NB4 (cell line): ENCODE data around the gene PCDHGB4.

ENCODE experiments used
- POLR2A ChIP-seq: IDR thresholded peaks from 2 replicates; pipeline ENCODE4 v1.6.1; 2011; ENCODE audit warnings: mild to moderate bottlenecking; ENCODE audit not compliant: insufficient read length; ENCODE audit errors: extremely low read depth
- TF ChIP-seq, protein P1 (sequence below): IDR thresholded peaks from one replicate; pipeline ENCODE4 v1.5.1; 2012; ENCODE audit warnings: low read depth, low read length
- TF ChIP-seq, protein P2 (sequence below): IDR thresholded peaks from 2 replicates; pipeline ENCODE4 v1.6.1; 2011; ENCODE audit warnings: low read depth, low read length

DNA sequence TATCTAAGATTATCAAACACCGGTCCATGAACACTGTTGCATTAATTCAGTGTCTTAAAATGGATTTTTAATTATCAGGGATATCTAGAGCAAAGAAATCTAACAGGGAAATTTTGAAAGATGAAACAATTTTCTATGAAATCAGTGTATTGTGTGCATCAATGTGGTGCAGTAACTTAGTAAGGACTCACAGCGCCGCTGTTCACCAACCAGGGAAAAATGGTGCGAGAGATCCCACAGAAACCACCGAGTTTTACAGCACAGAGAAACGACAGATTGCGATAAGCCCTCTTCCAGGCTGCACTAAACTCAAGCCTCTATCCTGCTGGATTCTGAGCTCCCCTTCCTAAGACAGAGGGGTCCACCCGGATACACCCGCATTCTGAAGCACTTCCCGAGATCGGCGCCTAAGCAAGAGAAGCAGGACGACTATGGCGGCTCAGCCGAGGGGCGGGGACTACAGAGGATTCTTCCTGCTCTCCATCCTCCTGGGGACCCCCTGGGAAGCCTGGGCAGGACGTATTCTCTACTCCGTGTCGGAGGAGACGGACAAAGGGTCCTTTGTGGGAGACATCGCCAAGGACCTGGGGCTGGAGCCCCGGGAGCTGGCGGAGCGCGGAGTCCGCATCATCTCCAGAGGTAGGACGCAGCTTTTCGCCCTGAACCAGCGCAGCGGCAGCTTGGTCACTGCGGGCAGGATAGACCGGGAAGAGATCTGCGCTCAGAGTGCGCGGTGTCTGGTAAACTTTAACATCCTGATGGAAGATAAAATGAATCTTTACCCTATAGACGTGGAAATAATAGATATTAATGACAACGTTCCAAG, 4.8 kb upstream of the PCDHGB4 start, which contains the start of gene PCDHGA7:
- TF ChIP-seq, protein P1, sequence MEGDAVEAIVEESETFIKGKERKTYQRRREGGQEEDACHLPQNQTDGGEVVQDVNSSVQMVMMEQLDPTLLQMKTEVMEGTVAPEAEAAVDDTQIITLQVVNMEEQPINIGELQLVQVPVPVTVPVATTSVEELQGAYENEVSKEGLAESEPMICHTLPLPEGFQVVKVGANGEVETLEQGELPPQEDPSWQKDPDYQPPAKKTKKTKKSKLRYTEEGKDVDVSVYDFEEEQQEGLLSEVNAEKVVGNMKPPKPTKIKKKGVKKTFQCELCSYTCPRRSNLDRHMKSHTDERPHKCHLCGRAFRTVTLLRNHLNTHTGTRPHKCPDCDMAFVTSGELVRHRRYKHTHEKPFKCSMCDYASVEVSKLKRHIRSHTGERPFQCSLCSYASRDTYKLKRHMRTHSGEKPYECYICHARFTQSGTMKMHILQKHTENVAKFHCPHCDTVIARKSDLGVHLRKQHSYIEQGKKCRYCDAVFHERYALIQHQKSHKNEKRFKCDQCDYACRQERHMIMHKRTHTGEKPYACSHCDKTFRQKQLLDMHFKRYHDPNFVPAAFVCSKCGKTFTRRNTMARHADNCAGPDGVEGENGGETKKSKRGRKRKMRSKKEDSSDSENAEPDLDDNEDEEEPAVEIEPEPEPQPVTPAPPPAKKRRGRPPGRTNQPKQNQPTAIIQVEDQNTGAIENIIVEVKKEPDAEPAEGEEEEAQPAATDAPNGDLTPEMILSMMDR: peak; percentile 18
- no peak for TF ChIP-seq POLR2A
- TF ChIP-seq, protein P2, sequence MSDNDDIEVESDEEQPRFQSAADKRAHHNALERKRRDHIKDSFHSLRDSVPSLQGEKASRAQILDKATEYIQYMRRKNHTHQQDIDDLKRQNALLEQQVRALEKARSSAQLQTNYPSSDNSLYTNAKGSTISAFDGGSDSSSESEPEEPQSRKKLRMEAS: no peak
